SK-N-MC (cell line): Measurements from ENCODE around the gene GAS6.

Source experiments
- DNase-seq: peaks from one replicate; pipeline ENCODE4 v3.0.0-alpha.2; 2011; ENCODE audit warnings: low read depth, low spot score
- H3K27ac ChIP-seq: fragments of 200-600 bp; sonication (generic); 2 replicates; pipeline ENCODE4 v1.5.1; 2016; ENCODE audit warnings: mixed run types
- H3K36me3 ChIP-seq: fragments of 200-600 bp; sonication (generic); 2 replicates; pipeline ENCODE4 v1.6.1; 2017; ENCODE audit warnings: antibody characterized with exemption, low read length, mixed read lengths; ENCODE audit not compliant: insufficient read depth
- H3K4me3 ChIP-seq: fragments of 200-600 bp; sonication (generic); 2 replicates; pipeline ENCODE4 v1.5.1; 2016
- H3K9ac ChIP-seq: fragments of 200-600 bp; sonication (generic); 2 replicates; pipeline ENCODE4 v1.8.0; 2017; ENCODE audit warnings: mixed run types, mixed read lengths; ENCODE audit not compliant: insufficient read length
- H3K9me3 ChIP-seq: fragments of 200-600 bp; sonication (generic); 2 replicates; pipeline ENCODE4 v1.6.1; 2017; ENCODE audit warnings: low read depth, mild to moderate bottlenecking, antibody characterized with exemption, low read length, moderate library complexity, mixed read lengths
- EZH2 ChIP-seq: fragments of 200-600 bp; sonication (generic); IDR thresholded peaks from one replicate; pipeline ENCODE4 v1.6.1; 2017; ENCODE audit warnings: antibody characterized with exemption
- FOXP2 ChIP-seq: optimal IDR thresholded peaks from 2 replicates; pipeline ENCODE3; 2011; ENCODE audit warnings: mild to moderate bottlenecking, moderate library complexity; ENCODE audit not compliant: insufficient read depth; ENCODE audit errors: extremely low read length, control extremely low read depth
- POLR2AphosphoS5 ChIP-seq: IDR thresholded peaks from 2 replicates; pipeline ENCODE4 v1.6.1; 2012; ENCODE audit warnings: mild to moderate bottlenecking, low read depth, low read length, borderline replicate concordance

The GAS6 gene

GRCh38 chr13:113823771-113824170 lies 40.1 kb downstream of the GAS6 start:
- TF ChIP-seq EZH2 (no peak), POLR2AphosphoS5 (no peak), FOXP2 (no peak)
- DNase-seq: no peak
- Histone ChIP-seq H3K4me3 (no peak overlapping the region), H3K9ac (no peak overlapping the region), H3K27ac (no peak overlapping the region), H3K9me3 (no peaks in the 10 kb centered on the region), H3K36me3 (no peaks in the 10 kb centered on the region)

GRCh38 chr13:113822956-113823744 lies 40.7 kb downstream of the GAS6 start:
- H3K9me3 ChIP-seq: no peaks in the 10 kb centered on the region
- H3K27ac ChIP-seq: no peak overlapping the region
- DNase-seq: no peak
- no peak overlapping the region for H3K9ac ChIP-seq
- TF ChIP-seq POLR2AphosphoS5: no peak
- TF ChIP-seq EZH2: no peak
- no peak for TF ChIP-seq FOXP2
- no peak overlapping the region for H3K4me3 ChIP-seq
- H3K36me3 ChIP-seq: no peaks in the 10 kb centered on the region

GRCh38 chr13:113822266-113822665 lies 41.6 kb downstream of the GAS6 start:
- no peak overlapping the region for H3K9ac ChIP-seq
- no peak for DNase-seq
- TF ChIP-seq POLR2AphosphoS5 (no peak), EZH2 (no peak), FOXP2 (no peak)
- H3K4me3 ChIP-seq: no peak overlapping the region
- H3K27ac ChIP-seq: no peak overlapping the region
- no peaks in the 10 kb centered on the region for H3K9me3 ChIP-seq
- H3K36me3 ChIP-seq: no peaks in the 10 kb centered on the region

- DNase-seq: no peak
- Histone ChIP-seq H3K4me3 (no peak overlapping the region), H3K27ac (no peak overlapping the region), H3K9ac (no peak overlapping the region), H3K36me3 (no peaks in the 10 kb centered on the region), H3K9me3 (no peaks in the 10 kb centered on the region)
- no peak for TF ChIP-seq POLR2AphosphoS5
- TF ChIP-seq EZH2: no peak
Measured at GRCh38 chr13:113821847-113822246, 42.0 kb downstream of the GAS6 start.

- H3K36me3 ChIP-seq: no peaks in the 10 kb centered on the region
- no peaks in the 10 kb centered on the region for H3K9me3 ChIP-seq
- H3K4me3 ChIP-seq: no peak overlapping the region
- no peak overlapping the region for H3K9ac ChIP-seq
- no peak overlapping the region for H3K27ac ChIP-seq
- DNase-seq: no peak
- no peak for TF ChIP-seq EZH2
- TF ChIP-seq POLR2AphosphoS5: no peak
- TF ChIP-seq FOXP2: no peak
Measured at GRCh38 chr13:113820813-113821651, 42.8 kb downstream of the GAS6 start.

GRCh38 chr13:113819731-113820715 lies 43.9 kb downstream of the GAS6 start:
- Histone ChIP-seq H3K9ac (no peak overlapping the region), H3K9me3 (no peaks in the 10 kb centered on the region), H3K36me3 (no peaks in the 10 kb centered on the region), H3K27ac (no peak overlapping the region), H3K4me3 (no peak overlapping the region)
- no peak for DNase-seq
- TF ChIP-seq EZH2 (no peak), FOXP2 (no peak), POLR2AphosphoS5 (no peak)

GRCh38 chr13:113819341-113819730 lies 44.5 kb downstream of the GAS6 start:
- no peak overlapping the region for H3K9ac ChIP-seq
- DNase-seq: no peak
- H3K4me3 ChIP-seq: no peak overlapping the region
- no peaks in the 10 kb centered on the region for H3K9me3 ChIP-seq
- TF ChIP-seq FOXP2: no peak
- no peak for TF ChIP-seq EZH2
- TF ChIP-seq POLR2AphosphoS5: no peak
- no peaks in the 10 kb centered on the region for H3K36me3 ChIP-seq
- no peak overlapping the region for H3K27ac ChIP-seq
